ENCODE results near the gene TTN.

DNA sequence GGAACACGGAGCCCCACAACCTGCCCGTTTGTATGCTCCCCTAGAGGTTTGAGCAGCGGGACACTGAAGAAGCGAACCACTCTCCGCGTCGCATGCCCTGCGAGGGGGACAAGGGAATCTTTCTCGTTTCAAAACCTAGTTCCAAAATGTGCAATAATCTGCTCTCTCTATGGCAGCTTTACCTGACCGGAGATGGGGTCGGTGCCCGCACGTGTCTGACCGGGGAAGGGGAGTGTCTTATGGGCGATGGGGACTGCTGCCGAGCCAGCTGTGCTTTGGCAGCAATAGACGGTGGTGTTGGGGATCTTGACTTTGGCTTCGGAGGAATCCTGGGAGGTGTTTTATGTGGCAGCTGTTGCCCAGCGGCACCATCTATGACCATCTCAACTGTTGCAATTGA, 7.9 kb downstream of the TTN start:
- TF ChIP-seq EZH2phosphoT487 (IDR thresholded peaks at IDR 0.05; ENCODE audit: borderline replicate concordance, low read length) (no peak), EZH2 (IDR thresholded peaks at IDR 0.05; ENCODE audit: low read length, unreplicated experiment) (no peak), CTCF (conservative IDR thresholded peaks at IDR 0.05; ENCODE audit: low read depth, low read length) (no peak)

Data from PC-3 (cell line).